HCT116 (cell line): ENCODE results near the gene FAXDC2. TPM values are rescaled to one million over a fixed set of nuclear protein-coding genes. Genes with fewer than 3 reads are reported as not detected.

Experiments
- ATAC-seq: fragments of 200-7000 bp; cut with Tn5 transposase; 2 replicates; pipeline ENCODE4 v1.9.1; 2020; ENCODE audit warnings: mild to moderate bottlenecking, moderate library complexity
- BruUV-seq: library from RNA; stranded (reverse); fragments of 400-500 nt; replicated peaks from 2 replicates; lab custom pipeline; 2021; lab: Mats Ljungman, UMichigan
- CTCF ChIA-PET: fragments of 300-600 bp; sonication (Branson Sonifier 250); formaldehyde crosslinking; loops from one replicate; lab custom pipeline; 2021; ENCODE audit warnings: antibody characterized with exemption; lab: Charles Lee
- POLR2A ChIA-PET: fragments of 300-600, 350-600 bp; sonication (Branson Sonifier 250); formaldehyde crosslinking; loops from one replicate; lab custom pipeline; 2021; ENCODE audit warnings: antibody characterized with exemption; lab: Charles Lee
- RAD21 ChIA-PET, 2 experiments: fragments of 300-600 bp; sonication (Branson Sonifier 250); formaldehyde crosslinking; loops; one replicate each; lab custom pipeline; 2023; ENCODE audit warnings: low total read pairs in 2 of 2; ENCODE audit not compliant: uncharacterized antibody in 2 of 2, unreplicated experiment in 2 of 2, low non-redundant PET in 1 of 2; lab: Charles Lee
- DNase-seq: peaks from one replicate; pipeline ENCODE4 v3.0.0-alpha.2; 2010; ENCODE audit warnings: low read depth, low spot score
- H2AFZ ChIP-seq: fragments of 200-600 bp; shearing (Covaris generic), sonication (generic); 2 replicates; pipeline ENCODE4 v1.6.1; 2017; ENCODE audit warnings: low read depth, mixed run types, mixed read lengths, antibody characterized with exemption, low read length; ENCODE audit not compliant: poor library complexity, severe bottlenecking
- H3K27ac ChIP-seq: 2 replicates; pipeline ENCODE4 v1.5.1; 2012; ENCODE audit warnings: low read depth, low read length
- H3K27me3 ChIP-seq: fragments of 200-600 bp; sonication (generic); 2 replicates; pipeline ENCODE4 v1.6.1; 2016; ENCODE audit warnings: mixed run types, low read length, mixed read lengths; ENCODE audit not compliant: insufficient read depth
- H3K36me3 ChIP-seq, 2 experiments: fragments of 200-500 bp in 1 of 2; fragments of 200-600 bp in 1 of 2; sonication (Bioruptor generic) in 1 of 2; sonication (generic) in 1 of 2; 2 replicates each; pipeline versions ENCODE4 v1.5.1 to v1.6.1; 2014 to 2016; ENCODE audit warnings: low read length in 2 of 2, inconsistent platforms in 1 of 2, mixed read lengths in 1 of 2, mixed run types in 1 of 2; ENCODE audit not compliant: insufficient read depth in 2 of 2, control insufficient read depth in 1 of 2
- H3K4me1 ChIP-seq, 2 experiments: fragments of 200-600 bp in 1 of 2; sonication (generic) in 1 of 2; 2 replicates each; pipeline versions ENCODE4 v1.5.1 to v1.6.1; 2012 to 2017; ENCODE audit warnings: low read length in 2 of 2, inconsistent platforms in 1 of 2, mild to moderate bottlenecking in 1 of 2, mixed read lengths in 1 of 2, mixed run types in 1 of 2, moderate library complexity in 1 of 2; ENCODE audit not compliant: insufficient read depth in 2 of 2, control insufficient read depth in 1 of 2
- H3K4me2 ChIP-seq: fragments of 200-600 bp; sonication (generic); 2 replicates; pipeline ENCODE4 v1.6.1; 2017; ENCODE audit warnings: mixed run types, low read length, mixed read lengths
- H3K4me3 ChIP-seq, 2 experiments: fragments of 200-600 bp in 1 of 2; sonication (generic) in 1 of 2; replicated peaks in 1 of 2; 2 replicates each; pipeline ENCODE4 v1.5.1; 2011 to 2016; ENCODE audit warnings: low read length in 2 of 2, control low read depth in 1 of 2, low read depth in 1 of 2, mild to moderate bottlenecking in 1 of 2, mixed read lengths in 1 of 2, mixed run types in 1 of 2
- H3K79me2 ChIP-seq: fragments of 200-600 bp; sonication (generic); 2 replicates; pipeline ENCODE4 v1.6.1; 2017; ENCODE audit warnings: mild to moderate bottlenecking, mixed run types, low read length, moderate library complexity, mixed read lengths; ENCODE audit not compliant: insufficient read depth
- H3K9ac ChIP-seq: fragments of 200-600 bp; sonication (generic); 2 replicates; pipeline ENCODE4 v1.6.1; 2016; ENCODE audit warnings: low read length, mixed read lengths
- H3K9me2 ChIP-seq: fragments of 200-600 bp; sonication (generic), shearing (Covaris generic); 2 replicates; pipeline ENCODE4 v1.6.1; 2017; ENCODE audit warnings: mixed run types, mild to moderate bottlenecking, moderate library complexity; ENCODE audit not compliant: insufficient read depth
- H3K9me3 ChIP-seq, 2 experiments: fragments of 200-500 bp in 1 of 2; fragments of 200-600 bp in 1 of 2; sonication (Bioruptor generic) in 1 of 2; sonication (generic) in 1 of 2; 2 replicates each; pipeline ENCODE4 v1.6.1; 2014 to 2017; ENCODE audit warnings: low read length in 2 of 2, mixed read lengths in 2 of 2, inconsistent platforms in 1 of 2, low read depth in 1 of 2, mild to moderate bottlenecking in 1 of 2, mixed run types in 1 of 2, moderate library complexity in 1 of 2; ENCODE audit not compliant: control insufficient read depth in 1 of 2, insufficient read depth in 1 of 2
- H4K20me1 ChIP-seq: fragments of 200-600 bp; sonication (generic), shearing (Covaris generic); 2 replicates; pipeline ENCODE4 v1.6.1; 2017; ENCODE audit warnings: mixed run types, mild to moderate bottlenecking, moderate library complexity; ENCODE audit not compliant: insufficient read depth
- CEBPB ChIP-seq: IDR thresholded peaks from 2 replicates; pipeline ENCODE4 v1.6.1; 2012; ENCODE audit warnings: low read depth
- ELF1 ChIP-seq: IDR thresholded peaks from 2 replicates; pipeline ENCODE4 v1.6.1; 2012; ENCODE audit warnings: low read depth, borderline replicate concordance
- EZH2 ChIP-seq: fragments of 200-600 bp; sonication (generic); IDR thresholded peaks from 2 replicates; pipeline ENCODE4 v1.6.1; 2017; ENCODE audit warnings: antibody characterized with exemption, mixed run types
- EZH2phosphoT487 ChIP-seq: fragments of 200-600 bp; IDR thresholded peaks from 2 replicates; pipeline ENCODE4 v1.6.1; 2018; ENCODE audit warnings: antibody characterized with exemption, borderline replicate concordance
- FOSL1 ChIP-seq: IDR thresholded peaks from 2 replicates; pipeline ENCODE4 v1.6.1; 2012; ENCODE audit warnings: low read depth
- RAD21 ChIP-seq: IDR thresholded peaks from 2 replicates; pipeline ENCODE4 v1.6.1; 2012; ENCODE audit warnings: low read depth, mild to moderate bottlenecking
- SIN3A ChIP-seq: IDR thresholded peaks from 2 replicates; pipeline ENCODE4 v1.6.1; 2012; ENCODE audit warnings: low read depth
- TCF7L2 ChIP-seq: IDR thresholded peaks from 2 replicates; pipeline ENCODE4 v1.7.0; 2011; ENCODE audit warnings: borderline replicate concordance, inconsistent platforms; ENCODE audit not compliant: insufficient read depth, insufficient read length; ENCODE audit errors: extremely low read depth
- ZFX ChIP-seq: fragments of 450-650 bp; IDR thresholded peaks from 2 replicates; pipeline ENCODE4 v1.6.1; 2017
- intact Hi-C: fragments of 100-400 bp; cut with micrococcal nuclease; formaldehyde crosslinking; loops from 2 replicates; pipeline ENCODE4 v1.10.0; 2022
- total RNA-seq: library from RNA; stranded (reverse); gene quantifications from one replicate; pipeline ENCODE4 v1.2.1, GENCODE V29; 2021; ENCODE audit not compliant: unreplicated experiment
- TF ChIP-seq, protein P1 (sequence below): IDR thresholded peaks from 2 replicates; pipeline ENCODE4 v1.6.1; 2012
- TF ChIP-seq, protein P2 (sequence below): IDR thresholded peaks from 2 replicates; pipeline ENCODE4 v1.6.1; 2011; ENCODE audit warnings: mild to moderate bottlenecking, low read length, moderate library complexity; ENCODE audit not compliant: insufficient replicate concordance; ENCODE audit errors: extremely low read depth
- TF ChIP-seq, protein P3 (sequence below), 3 experiments: fragments of 200-600 bp in 1 of 3; sonication (generic) in 1 of 3; IDR thresholded peaks in 2 of 3; conservative IDR thresholded peaks in 1 of 3; 2 replicates each; pipeline ENCODE4 v1.5.1; 2012 to 2017; ENCODE audit warnings: low read depth in 2 of 3, low read length in 2 of 3, antibody characterized with exemption in 1 of 3, borderline replicate concordance in 1 of 3, control low read depth in 1 of 3, mild to moderate bottlenecking in 1 of 3, mixed read lengths in 1 of 3, mixed run types in 1 of 3, moderate library complexity in 1 of 3; ENCODE audit not compliant: insufficient read depth in 1 of 3

Gene FAXDC2
- total RNA-seq, 1 experiment from 2014 or later, result 0.22 TPM

DNA sequence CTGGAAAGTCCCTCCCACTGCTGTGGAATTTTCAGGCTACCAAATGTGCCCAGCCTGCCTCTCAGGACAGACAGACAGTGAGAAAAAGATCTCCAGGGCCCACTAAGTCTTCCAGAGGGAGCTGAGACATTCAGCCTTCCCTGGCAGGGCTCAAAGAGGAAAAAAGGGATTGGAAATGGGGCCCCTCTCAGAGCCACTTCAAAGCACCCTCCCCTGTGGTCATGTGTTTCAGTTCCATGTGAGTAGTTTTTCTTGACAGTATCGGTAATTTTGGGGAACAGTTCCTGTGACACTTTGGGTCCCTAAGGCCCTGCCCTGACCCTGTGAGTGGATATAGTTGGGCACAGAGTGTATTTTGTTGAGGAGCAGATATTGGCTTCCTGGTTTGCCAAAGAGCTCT is 70.3 kb downstream of the FAXDC2 start:
- BruUV-seq, result no TSS peak
- H4K20me1 ChIP-seq, result peaks cover 63% of the 10 kb centered on the region; the same call in 1 of the 2 replicates
- ChIA-PET CTCF (no interaction called here), POLR2A (no interaction called here), RAD21 (no interaction called here)
- peaks cover 11 to 52% of the 10 kb centered on the region in 2 experiments for H3K4me1 ChIP-seq
- no peak for ATAC-seq
- H3K36me3 ChIP-seq, result 0 out of 4 replicates have a peak, but pooled peaks cover 0 to 3% of the 10 kb centered on the region in 2 experiments
- H3K27ac ChIP-seq, result no peak overlapping the region
- H3K9me3 ChIP-seq, result no peaks in the 10 kb centered on the region
- peaks cover 100% of the 10 kb centered on the region for H3K79me2 ChIP-seq
- H3K4me2 ChIP-seq, result no peak overlapping the region
- no peaks in the 10 kb centered on the region for H3K27me3 ChIP-seq
- H2AFZ ChIP-seq, result no peak overlapping the region
- TF ChIP-seq, protein P1, sequence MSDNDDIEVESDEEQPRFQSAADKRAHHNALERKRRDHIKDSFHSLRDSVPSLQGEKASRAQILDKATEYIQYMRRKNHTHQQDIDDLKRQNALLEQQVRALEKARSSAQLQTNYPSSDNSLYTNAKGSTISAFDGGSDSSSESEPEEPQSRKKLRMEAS, result no peak
- TF ChIP-seq CEBPB, result no peak
- TF ChIP-seq EZH2, result no peak
- no peak for TF ChIP-seq ZFX
- TF ChIP-seq SIN3A, result no peak
- no peak for TF ChIP-seq TCF7L2
- TF ChIP-seq, protein P2, sequence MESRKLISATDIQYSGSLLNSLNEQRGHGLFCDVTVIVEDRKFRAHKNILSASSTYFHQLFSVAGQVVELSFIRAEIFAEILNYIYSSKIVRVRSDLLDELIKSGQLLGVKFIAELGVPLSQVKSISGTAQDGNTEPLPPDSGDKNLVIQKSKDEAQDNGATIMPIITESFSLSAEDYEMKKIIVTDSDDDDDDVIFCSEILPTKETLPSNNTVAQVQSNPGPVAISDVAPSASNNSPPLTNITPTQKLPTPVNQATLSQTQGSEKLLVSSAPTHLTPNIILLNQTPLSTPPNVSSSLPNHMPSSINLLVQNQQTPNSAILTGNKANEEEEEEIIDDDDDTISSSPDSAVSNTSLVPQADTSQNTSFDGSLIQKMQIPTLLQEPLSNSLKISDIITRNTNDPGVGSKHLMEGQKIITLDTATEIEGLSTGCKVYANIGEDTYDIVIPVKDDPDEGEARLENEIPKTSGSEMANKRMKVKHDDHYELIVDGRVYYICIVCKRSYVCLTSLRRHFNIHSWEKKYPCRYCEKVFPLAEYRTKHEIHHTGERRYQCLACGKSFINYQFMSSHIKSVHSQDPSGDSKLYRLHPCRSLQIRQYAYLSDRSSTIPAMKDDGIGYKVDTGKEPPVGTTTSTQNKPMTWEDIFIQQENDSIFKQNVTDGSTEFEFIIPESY, result no peak
- TF ChIP-seq FOSL1, result no peak
- TF ChIP-seq EZH2phosphoT487, result no peak
- no peak for TF ChIP-seq RAD21
- TF ChIP-seq ELF1, result no peak
- TF ChIP-seq, protein P3, sequence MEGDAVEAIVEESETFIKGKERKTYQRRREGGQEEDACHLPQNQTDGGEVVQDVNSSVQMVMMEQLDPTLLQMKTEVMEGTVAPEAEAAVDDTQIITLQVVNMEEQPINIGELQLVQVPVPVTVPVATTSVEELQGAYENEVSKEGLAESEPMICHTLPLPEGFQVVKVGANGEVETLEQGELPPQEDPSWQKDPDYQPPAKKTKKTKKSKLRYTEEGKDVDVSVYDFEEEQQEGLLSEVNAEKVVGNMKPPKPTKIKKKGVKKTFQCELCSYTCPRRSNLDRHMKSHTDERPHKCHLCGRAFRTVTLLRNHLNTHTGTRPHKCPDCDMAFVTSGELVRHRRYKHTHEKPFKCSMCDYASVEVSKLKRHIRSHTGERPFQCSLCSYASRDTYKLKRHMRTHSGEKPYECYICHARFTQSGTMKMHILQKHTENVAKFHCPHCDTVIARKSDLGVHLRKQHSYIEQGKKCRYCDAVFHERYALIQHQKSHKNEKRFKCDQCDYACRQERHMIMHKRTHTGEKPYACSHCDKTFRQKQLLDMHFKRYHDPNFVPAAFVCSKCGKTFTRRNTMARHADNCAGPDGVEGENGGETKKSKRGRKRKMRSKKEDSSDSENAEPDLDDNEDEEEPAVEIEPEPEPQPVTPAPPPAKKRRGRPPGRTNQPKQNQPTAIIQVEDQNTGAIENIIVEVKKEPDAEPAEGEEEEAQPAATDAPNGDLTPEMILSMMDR (IDR thresholded peaks at IDR 0.05 in 2 of 3, conservative IDR thresholded peaks at IDR 0.05 in 1 of 3; ENCODE audit: borderline replicate concordance in 1 of 3, insufficient read depth in 1 of 3, low read depth in 2 of 3, low read length in 2 of 3), result no peak
- intact Hi-C loops, result no loop called here
- DNase-seq, result no peak
- no peak overlapping the region for H3K9ac ChIP-seq
- no peaks in the 10 kb centered on the region for H3K9me2 ChIP-seq
- no peak overlapping the region for H3K4me3 ChIP-seq
